WTC11 (cell line): ENCODE measurements around the gene SCAANT1. TPM values are rescaled to one million over a fixed set of nuclear protein-coding genes. Genes with fewer than 3 reads are reported as not detected.

Experiments used
- ATAC-seq: fragments of 200-7000 bp; cut with Tn5 transposase; 2 replicates; pipeline ENCODE4 v1.10.0; 2021; ENCODE audit warnings: mild to moderate bottlenecking, moderate library complexity
- CTCF ChIA-PET: fragments of 300-600 bp; sonication (Branson Sonifier 250); formaldehyde crosslinking; loops from one replicate; lab custom pipeline; 2021; ENCODE audit warnings: antibody characterized with exemption; lab: Charles Lee
- POLR2A ChIA-PET: fragments of 350-600 bp; sonication (Branson Sonifier 250); formaldehyde crosslinking; loops from one replicate; lab custom pipeline; 2021; ENCODE audit warnings: antibody characterized with exemption; lab: Charles Lee
- DNase-seq: peaks from one replicate; pipeline ENCODE4 v3.0.0; 2021; ENCODE audit warnings: low spot score
- H3K27ac Mint-ChIP-seq: 2 replicates; pipeline ENCODE4 v1.8.0; 2021; ENCODE audit warnings: mixed read lengths
- H3K27me3 Mint-ChIP-seq: 2 replicates; pipeline ENCODE4 v1.8.0; 2021; ENCODE audit warnings: low read depth, mild to moderate bottlenecking, moderate library complexity, mixed read lengths
- H3K36me3 Mint-ChIP-seq: 2 replicates; pipeline ENCODE4 v1.8.0; 2021; ENCODE audit warnings: mixed read lengths
- H3K4me1 Mint-ChIP-seq: 2 replicates; pipeline ENCODE4 v1.8.0; 2022; ENCODE audit warnings: mixed read lengths
- H3K4me3 Mint-ChIP-seq: 2 replicates; pipeline ENCODE4 v1.8.0; 2021; ENCODE audit warnings: mild to moderate bottlenecking, moderate library complexity, mixed read lengths
- H3K9me3 Mint-ChIP-seq: 2 replicates; pipeline ENCODE4 v1.8.0; 2021; ENCODE audit warnings: mixed read lengths
- AFF4 ChIP-seq: sonication (generic); formaldehyde crosslinking; IDR thresholded peaks from 2 replicates; pipeline ENCODE4 v1.8.1; 2023; ENCODE audit warnings: mild to moderate bottlenecking, missing genetic modification reagents, borderline replicate concordance
- ATF6 ChIP-seq: sonication (generic); formaldehyde crosslinking; IDR thresholded peaks from 2 replicates; pipeline ENCODE4 v1.8.1; 2023; ENCODE audit warnings: mild to moderate bottlenecking, missing genetic modification reagents
- CBFB ChIP-seq: sonication (generic); formaldehyde crosslinking; IDR thresholded peaks from 2 replicates; pipeline ENCODE4 v1.8.1; 2022; ENCODE audit warnings: mild to moderate bottlenecking, low read depth, missing genetic modification reagents
- CREB1 ChIP-seq: sonication (generic); formaldehyde crosslinking; IDR thresholded peaks from 2 replicates; pipeline ENCODE4 v1.8.0; 2023; ENCODE audit warnings: mild to moderate bottlenecking, missing genetic modification reagents
- ESRRA ChIP-seq: sonication (generic); formaldehyde crosslinking; IDR thresholded peaks from 2 replicates; pipeline ENCODE4 v1.8.1; 2022; ENCODE audit warnings: mild to moderate bottlenecking, missing genetic modification reagents, borderline replicate concordance
- FOXK1 ChIP-seq: sonication (generic); formaldehyde crosslinking; IDR thresholded peaks from 2 replicates; pipeline ENCODE4 v1.8.0; 2022; ENCODE audit warnings: mild to moderate bottlenecking, moderate library complexity, missing genetic modification reagents
- FOXP1 ChIP-seq: sonication (generic); formaldehyde crosslinking; IDR thresholded peaks from 2 replicates; pipeline ENCODE4 v1.8.0; 2022; ENCODE audit warnings: missing genetic modification reagents, mild to moderate bottlenecking, moderate library complexity, borderline replicate concordance
- FOXP4 ChIP-seq: sonication (generic); formaldehyde crosslinking; IDR thresholded peaks from 2 replicates; pipeline ENCODE4 v1.8.0; 2022; ENCODE audit warnings: mild to moderate bottlenecking, missing genetic modification reagents
- GRHL2 ChIP-seq: fragments of 250-450 bp; sonication (Bioruptor Pico); IDR thresholded peaks from 2 replicates; pipeline ENCODE4 v1.8.0; 2022; ENCODE audit warnings: mild to moderate bottlenecking, moderate library complexity; ENCODE audit not compliant: insufficient replicate concordance, severe bottlenecking
- GTF2I ChIP-seq: fragments of 250-450 bp; sonication (Bioruptor Pico); conservative IDR thresholded peaks from 2 replicates; pipeline ENCODE4 v1.4.0; 2021; ENCODE audit warnings: mild to moderate bottlenecking
- HMGA2 ChIP-seq: fragments of 250-450 bp; sonication (Bioruptor Pico); IDR thresholded peaks from 2 replicates; pipeline ENCODE4 v1.4.0; 2021; ENCODE audit warnings: mild to moderate bottlenecking, moderate library complexity
- IRF2 ChIP-seq: sonication (generic); formaldehyde crosslinking; IDR thresholded peaks from 2 replicates; pipeline ENCODE4 v1.8.0; 2022; ENCODE audit warnings: low read depth, missing genetic modification reagents, borderline replicate concordance
- JAZF1 ChIP-seq: fragments of 250-450 bp; sonication (Bioruptor Pico); IDR thresholded peaks from 2 replicates; pipeline ENCODE4 v1.9.0; 2021; ENCODE audit warnings: moderate library complexity, mild to moderate bottlenecking, inconsistent platforms
- JUN ChIP-seq: sonication (generic); formaldehyde crosslinking; IDR thresholded peaks from 2 replicates; pipeline ENCODE4 v1.8.0; 2023; ENCODE audit warnings: mild to moderate bottlenecking, missing genetic modification reagents
- MLX ChIP-seq: sonication (generic); formaldehyde crosslinking; IDR thresholded peaks from 2 replicates; pipeline ENCODE4 v1.8.1; 2023; ENCODE audit warnings: mild to moderate bottlenecking, missing genetic modification reagents, moderate library complexity
- MYBL2 ChIP-seq: sonication (generic); formaldehyde crosslinking; IDR thresholded peaks from 2 replicates; pipeline ENCODE4 v1.8.1; 2023; ENCODE audit warnings: mild to moderate bottlenecking, moderate library complexity, missing genetic modification reagents
- NR1H2 ChIP-seq: sonication (generic); formaldehyde crosslinking; IDR thresholded peaks from 2 replicates; pipeline ENCODE4 v1.9.0; 2021; ENCODE audit warnings: mild to moderate bottlenecking, moderate library complexity, missing genetic modification reagents
- PRRX2 ChIP-seq: fragments of 250-450 bp; sonication (Bioruptor Pico); IDR thresholded peaks from 2 replicates; pipeline ENCODE4 v1.8.0; 2021; ENCODE audit warnings: mild to moderate bottlenecking
- TEAD1 ChIP-seq: sonication (generic); formaldehyde crosslinking; IDR thresholded peaks from 2 replicates; pipeline ENCODE4 v1.8.0; 2022; ENCODE audit warnings: mild to moderate bottlenecking, missing genetic modification reagents
- TP53 ChIP-seq: sonication (generic); formaldehyde crosslinking; IDR thresholded peaks from 2 replicates; pipeline ENCODE4 v1.8.1; 2023; ENCODE audit warnings: mild to moderate bottlenecking, missing genetic modification reagents
- ZBTB21 ChIP-seq: sonication (generic); formaldehyde crosslinking; IDR thresholded peaks from 2 replicates; pipeline ENCODE4 v1.8.1; 2023; ENCODE audit warnings: mild to moderate bottlenecking, missing genetic modification reagents, borderline replicate concordance
- ZMAT4 ChIP-seq: fragments of 250-450 bp; sonication (Bioruptor Pico); IDR thresholded peaks from 2 replicates; pipeline ENCODE4 v1.9.0; 2021; ENCODE audit warnings: mild to moderate bottlenecking
- ZNF138 ChIP-seq: sonication (generic); formaldehyde crosslinking; conservative IDR thresholded peaks from 2 replicates; pipeline ENCODE4 v1.8.1; 2022; ENCODE audit warnings: mild to moderate bottlenecking, moderate library complexity, missing genetic modification reagents
- ZNF425 ChIP-seq: fragments of 250-450 bp; sonication (Bioruptor Pico); conservative IDR thresholded peaks from 2 replicates; pipeline ENCODE4 v1.9.0; 2021; ENCODE audit warnings: mild to moderate bottlenecking
- total RNA-seq: library from RNA; stranded (reverse); gene quantifications from 3 replicates; pipeline ENCODE4 v1.2.3, GENCODE V29; 2021

SCAANT1 gene
- total RNA-seq, 1 experiment from 2014 or later: 1.3 TPM

GRCh38 chr3:63927422-63928280, 15.5 kb upstream of the SCAANT1 start (continued):
- TF ChIP-seq MLX (CRISPR knock-in tag) (no peak), CBFB (no peak), IRF2 (CRISPR knock-in tag) (no peak), FOXP4 (CRISPR knock-in tag) (no peak), PRRX2 (no peak), GRHL2 (CRISPR knock-in tag) (no peak), TEAD1 (CRISPR knock-in tag) (no peak)

- ATAC-seq: no peak
These were observed 14.1 kb upstream of the SCAANT1 start for GRCh38 chr3:63926309-63926708.

More at GRCh38 chr3:63926309-63926708, 14.1 kb upstream of the SCAANT1 start:
- H3K27me3 Mint-ChIP-seq: no peaks in the 10 kb centered on the region
- peaks cover 3% of the 10 kb centered on the region for H3K4me1 Mint-ChIP-seq
- H3K9me3 Mint-ChIP-seq: peaks cover 26% of the 10 kb centered on the region
- no peak overlapping the region for H3K27ac Mint-ChIP-seq
- H3K36me3 Mint-ChIP-seq: peaks cover 42% of the 10 kb centered on the region
- CTCF ChIA-PET: no interaction called here
- no peak overlapping the region for H3K4me3 Mint-ChIP-seq
- no peak for TF ChIP-seq TP53 (CRISPR knock-in tag)
- TF ChIP-seq GTF2I (CRISPR knock-in tag): no peak
- no peak for TF ChIP-seq HMGA2 (CRISPR knock-in tag)
- no peak for TF ChIP-seq CREB1 (CRISPR knock-in tag)
- no peak for TF ChIP-seq FOXK1 (CRISPR knock-in tag)
- TF ChIP-seq ESRRA (CRISPR knock-in tag): no peak
- TF ChIP-seq TEAD1 (CRISPR knock-in tag): no peak
- no peak for TF ChIP-seq ZMAT4
- no peak for TF ChIP-seq AFF4 (CRISPR knock-in tag)
- no peak for TF ChIP-seq FOXP1
- TF ChIP-seq ZBTB21: no peak
- TF ChIP-seq ZNF425 (CRISPR knock-in tag): no peak
- TF ChIP-seq JAZF1 (CRISPR knock-in tag): no peak
- no peak for TF ChIP-seq JUN (CRISPR knock-in tag)
- no peak for TF ChIP-seq MYBL2 (CRISPR knock-in tag)
- TF ChIP-seq ZNF138: no peak
- no peak for TF ChIP-seq ATF6 (CRISPR knock-in tag)
- TF ChIP-seq NR1H2 (CRISPR knock-in tag): no peak
- POLR2A ChIA-PET: no interaction called here
- DNase-seq: no peak
